NCI-H82 (cell line): ENCODE results near the gene TRIP10.
A peak's percentile ranks its signal among the peaks of the same experiment; 100 is the strongest.
"Not testable (repeated sequence)": the region's sequence is repeated elsewhere in the genome, so short reads cannot be mapped to it uniquely, and the experiment has no call there.

Experiments used
- DNase-seq: peaks from one replicate; lab custom pipeline; 2025; lab: John Stamatoyannopoulos, UW

The TRIP10 gene

GRCh38 chr19:6739390-6739882, at the start of gene TRIP10:
TRIP10 (plus strand) TSS chr19:6739680; CDS start chr19:6739762, 82 bp downstream.
- peak; percentile 91 for DNase-seq

- DNase-seq = no peak
These were observed 49.2 kb upstream of the TRIP10 start for GRCh38 chr19:6690160-6690885.

GRCh38 chr19:6691342-6691741, 48.1 kb upstream of the TRIP10 start:
- no peak for DNase-seq

- no peak for DNase-seq
These were observed 47.5 kb upstream of the TRIP10 start for GRCh38 chr19:6692027-6692426.

- no peak for DNase-seq
These were observed 46.4 kb upstream of the TRIP10 start for GRCh38 chr19:6693056-6693471.

GRCh38 chr19:6693681-6694080, 45.8 kb upstream of the TRIP10 start:
- no peak for DNase-seq

- DNase-seq = no peak
These were observed 45.2 kb upstream of the TRIP10 start for GRCh38 chr19:6694147-6694815.

- DNase-seq = no peak
These were observed 43.1 kb upstream of the TRIP10 start for GRCh38 chr19:6696239-6696820.

- DNase-seq = no peak
These were observed 42.2 kb upstream of the TRIP10 start for GRCh38 chr19:6697291-6697690.

- DNase-seq = no peak
These were observed 39.5 kb upstream of the TRIP10 start for GRCh38 chr19:6699935-6700334.

- no peak for DNase-seq
These were observed 38.7 kb upstream of the TRIP10 start for GRCh38 chr19:6700586-6701316.

- DNase-seq = no peak
These were observed 33.4 kb upstream of the TRIP10 start for GRCh38 chr19:6705931-6706632.

- no peak for DNase-seq
These were observed 32.9 kb upstream of the TRIP10 start for GRCh38 chr19:6706633-6706958.

- DNase-seq = no peak
These were observed 32.3 kb upstream of the TRIP10 start for GRCh38 chr19:6707011-6707657.

- DNase-seq = no peak
These were observed 31.8 kb upstream of the TRIP10 start for GRCh38 chr19:6707658-6708018.

GRCh38 chr19:6708346-6708745, 31.1 kb upstream of the TRIP10 start:
- no peak for DNase-seq

GRCh38 chr19:6708913-6709312, 30.6 kb upstream of the TRIP10 start:
- not testable (repeated sequence) for DNase-seq

GRCh38 chr19:6709549-6709948, 29.9 kb upstream of the TRIP10 start:
- DNase-seq = no peak

GRCh38 chr19:6710273-6711077, 29.0 kb upstream of the TRIP10 start:
- DNase-seq = no peak

- peak; percentile 68 for DNase-seq
These were observed 28.5 kb upstream of the TRIP10 start for GRCh38 chr19:6711078-6711361.

- no peak for DNase-seq
These were observed 27.9 kb upstream of the TRIP10 start for GRCh38 chr19:6711605-6712004.
